ENCODE data around the gene CDH22.
A peak's percentile ranks its signal among the peaks of the same experiment; 100 is the strongest.

CDH22 gene

GRCh38 chr20:46323557-46323956 lies 15.3 kb upstream of the CDH22 start:
- DNase-seq (ENCODE audit: low read depth in 2 of 2), result no peak

GRCh38 chr20:46322641-46323040 lies 14.3 kb upstream of the CDH22 start:
- no peak for DNase-seq (ENCODE audit: low read depth in 2 of 2)

GRCh38 chr20:46317685-46318177 lies 9.4 kb upstream of the CDH22 start:
- DNase-seq (ENCODE audit: low read depth in 2 of 2), result no peak

- DNase-seq (ENCODE audit: low read depth in 2 of 2), result no peak
Observed at GRCh38 chr20:46316984-46317684, 8.8 kb upstream of the CDH22 start.

- no peak for DNase-seq (ENCODE audit: low read depth in 2 of 2)
Observed at GRCh38 chr20:46315311-46315710, 7.0 kb upstream of the CDH22 start.

GRCh38 chr20:46312945-46313861 lies 4.9 kb upstream of the CDH22 start:
- DNase-seq (ENCODE audit: low read depth in 2 of 2), result no peak

- no peak for DNase-seq (ENCODE audit: low read depth in 2 of 2)
Observed at GRCh38 chr20:46312075-46312944, 4.0 kb upstream of the CDH22 start.

- DNase-seq (ENCODE audit: low read depth in 2 of 2), result no peak
Observed at GRCh38 chr20:46311719-46312074, 3.4 kb upstream of the CDH22 start.

- no peak for DNase-seq (ENCODE audit: low read depth in 2 of 2)
Observed at GRCh38 chr20:46311039-46311650, 2.8 kb upstream of the CDH22 start.

- no peak for DNase-seq (ENCODE audit: low read depth in 2 of 2)
Observed at GRCh38 chr20:46309945-46310344, 1.6 kb upstream of the CDH22 start.

GRCh38 chr20:46307999-46308257 lies 370 bp downstream of the CDH22 start:
- no peak for DNase-seq (ENCODE audit: low read depth in 2 of 2)

- DNase-seq (ENCODE audit: low read depth in 2 of 2), result peak; percentile 47 to 61
Observed at GRCh38 chr20:46307139-46307998, 929 bp downstream of the CDH22 start.

- DNase-seq (ENCODE audit: low read depth in 2 of 2), result no peak
Observed at GRCh38 chr20:46306743-46307138, 1.6 kb downstream of the CDH22 start.

- no peak for DNase-seq (ENCODE audit: low read depth in 2 of 2)
Observed at GRCh38 chr20:46305973-46306360, 2.3 kb downstream of the CDH22 start.

- no peak for DNase-seq (ENCODE audit: low read depth in 2 of 2)
Observed at GRCh38 chr20:46305331-46305972, 2.8 kb downstream of the CDH22 start.

GRCh38 chr20:46304852-46305251 lies 3.4 kb downstream of the CDH22 start:
- DNase-seq (ENCODE audit: low read depth in 2 of 2), result no peak

- no peak for DNase-seq (ENCODE audit: low read depth in 2 of 2)
Observed at GRCh38 chr20:46304361-46304760, 3.9 kb downstream of the CDH22 start.

- DNase-seq (ENCODE audit: low read depth in 2 of 2), result no peak
Observed at GRCh38 chr20:46303176-46303956, 4.9 kb downstream of the CDH22 start.

- DNase-seq (ENCODE audit: low read depth in 2 of 2), result no peak
Observed at GRCh38 chr20:46302106-46302505, 6.2 kb downstream of the CDH22 start.

GRCh38 chr20:46300281-46300680 lies 8.0 kb downstream of the CDH22 start:
- DNase-seq (ENCODE audit: low read depth in 2 of 2), result no peak
